HepG2 (cell line): ENCODE data around the gene CDC123.

ENCODE experiments used
- CREM ChIP-seq, 2 experiments: sonication (generic) in 1 of 2; formaldehyde crosslinking in 1 of 2; IDR thresholded peaks; 2 replicates each; pipeline versions ENCODE4 v1.4.0 to v1.6.1; 2016 to 2020; ENCODE audit warnings: antibody characterized with exemption in 1 of 2, mild to moderate bottlenecking in 1 of 2, missing genetic modification reagents in 1 of 2
- EEA1 ChIP-seq: sonication (generic); formaldehyde crosslinking; IDR thresholded peaks from 2 replicates; pipeline ENCODE4 v1.5.1; 2020; ENCODE audit warnings: mild to moderate bottlenecking, missing genetic modification reagents, borderline replicate concordance
- EP300 ChIP-seq, 3 experiments: sonication (generic) in 1 of 3; formaldehyde crosslinking in 1 of 3; IDR thresholded peaks; 2 replicates each; pipeline versions ENCODE4 v1.5.1 to v1.6.1; 2011 to 2020; ENCODE audit warnings: low read depth in 2 of 3, low read length in 2 of 3, borderline replicate concordance in 1 of 3, improper control_type of control experiment in 1 of 3, mild to moderate bottlenecking in 1 of 3, missing genetic modification reagents in 1 of 3, moderate library complexity in 1 of 3
- HCFC1 ChIP-seq: fragments of 150-350 bp; IDR thresholded peaks from 2 replicates; pipeline ENCODE4 v1.6.1; 2014; ENCODE audit warnings: low read depth, low read length
- TBP ChIP-seq: sonication (generic); formaldehyde crosslinking; IDR thresholded peaks from 2 replicates; pipeline ENCODE4 v1.5.0; 2020; ENCODE audit warnings: missing genetic modification reagents
- ZNF263 ChIP-seq: sonication (generic); formaldehyde crosslinking; IDR thresholded peaks from 2 replicates; pipeline ENCODE4 v1.4.0; 2020; ENCODE audit warnings: missing genetic modification reagents
- TF ChIP-seq, protein P1 (sequence below): sonication (generic); formaldehyde crosslinking; IDR thresholded peaks from 2 replicates; pipeline ENCODE4 v1.4.0; 2020; ENCODE audit warnings: missing genetic modification reagents, mild to moderate bottlenecking, borderline replicate concordance
- TF ChIP-seq, protein P2 (sequence below): sonication (generic); formaldehyde crosslinking; IDR thresholded peaks from 2 replicates; pipeline ENCODE4 v1.4.0; 2020; ENCODE audit warnings: missing genetic modification reagents, borderline replicate concordance
- TF ChIP-seq, protein P3 (sequence below): sonication (generic); formaldehyde crosslinking; IDR thresholded peaks from 2 replicates; pipeline ENCODE4 v1.5.0; 2020; ENCODE audit warnings: mild to moderate bottlenecking, missing genetic modification reagents, moderate library complexity
- TF ChIP-seq, protein P4 (sequence below): IDR thresholded peaks from 2 replicates; pipeline ENCODE4 v1.6.1; 2016; ENCODE audit warnings: missing biosample characterization, missing genetic modification reagents, low read depth
- TF ChIP-seq, protein P5 (sequence below): sonication (generic); formaldehyde crosslinking; IDR thresholded peaks from 2 replicates; pipeline ENCODE4 v1.4.0; 2020; ENCODE audit warnings: missing genetic modification reagents
- TF ChIP-seq, protein P6 (sequence below): sonication (generic); formaldehyde crosslinking; IDR thresholded peaks from 2 replicates; pipeline ENCODE4 v1.9.0; 2022; ENCODE audit warnings: low read depth, missing genetic modification reagents

DNA sequence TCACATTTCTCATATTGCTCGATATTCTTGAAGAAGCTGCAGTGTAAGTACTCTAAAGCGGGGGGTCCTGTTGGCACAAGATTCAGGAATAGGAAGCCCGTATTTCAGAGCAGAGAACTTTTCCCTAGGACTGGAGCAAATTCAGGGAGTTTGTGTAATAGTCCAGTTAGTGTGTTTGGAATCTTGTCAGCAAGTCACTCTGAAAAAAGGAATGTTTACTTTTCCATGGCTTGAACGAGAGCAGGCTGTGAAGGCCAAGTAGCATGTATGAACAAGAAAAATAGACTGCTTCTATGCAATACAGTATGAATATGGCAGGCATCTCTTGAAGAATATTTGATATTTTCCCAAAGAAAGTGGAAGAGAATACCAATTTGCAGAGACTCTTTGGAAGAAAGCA lies 39.8 kb downstream of the CDC123 start:
- TF ChIP-seq, protein P1, sequence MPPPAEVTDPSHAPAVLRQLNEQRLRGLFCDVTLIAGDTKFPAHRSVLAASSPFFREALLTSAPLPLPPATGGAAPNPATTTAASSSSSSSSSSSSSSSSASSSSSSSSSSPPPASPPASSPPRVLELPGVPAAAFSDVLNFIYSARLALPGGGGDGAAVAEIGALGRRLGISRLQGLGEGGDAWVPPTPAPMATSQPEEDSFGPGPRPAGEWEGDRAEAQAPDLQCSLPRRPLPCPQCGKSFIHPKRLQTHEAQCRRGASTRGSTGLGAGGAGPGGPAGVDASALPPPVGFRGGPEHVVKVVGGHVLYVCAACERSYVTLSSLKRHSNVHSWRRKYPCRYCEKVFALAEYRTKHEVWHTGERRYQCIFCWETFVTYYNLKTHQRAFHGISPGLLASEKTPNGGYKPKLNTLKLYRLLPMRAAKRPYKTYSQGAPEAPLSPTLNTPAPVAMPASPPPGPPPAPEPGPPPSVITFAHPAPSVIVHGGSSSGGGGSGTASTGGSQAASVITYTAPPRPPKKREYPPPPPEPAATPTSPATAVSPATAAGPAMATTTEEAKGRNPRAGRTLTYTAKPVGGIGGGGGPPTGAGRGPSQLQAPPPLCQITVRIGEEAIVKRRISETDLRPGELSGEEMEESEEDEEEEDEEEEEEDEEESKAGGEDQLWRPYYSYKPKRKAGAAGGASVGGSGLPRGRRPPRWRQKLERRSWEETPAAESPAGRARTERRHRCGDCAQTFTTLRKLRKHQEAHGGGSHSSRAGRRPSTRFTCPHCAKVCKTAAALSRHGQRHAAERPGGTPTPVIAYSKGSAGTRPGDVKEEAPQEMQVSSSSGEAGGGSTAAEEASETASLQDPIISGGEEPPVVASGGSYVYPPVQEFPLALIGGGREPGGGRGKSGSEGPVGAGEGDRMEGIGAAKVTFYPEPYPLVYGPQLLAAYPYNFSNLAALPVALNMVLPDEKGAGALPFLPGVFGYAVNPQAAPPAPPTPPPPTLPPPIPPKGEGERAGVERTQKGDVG = no peak
- TF ChIP-seq, protein P2, sequence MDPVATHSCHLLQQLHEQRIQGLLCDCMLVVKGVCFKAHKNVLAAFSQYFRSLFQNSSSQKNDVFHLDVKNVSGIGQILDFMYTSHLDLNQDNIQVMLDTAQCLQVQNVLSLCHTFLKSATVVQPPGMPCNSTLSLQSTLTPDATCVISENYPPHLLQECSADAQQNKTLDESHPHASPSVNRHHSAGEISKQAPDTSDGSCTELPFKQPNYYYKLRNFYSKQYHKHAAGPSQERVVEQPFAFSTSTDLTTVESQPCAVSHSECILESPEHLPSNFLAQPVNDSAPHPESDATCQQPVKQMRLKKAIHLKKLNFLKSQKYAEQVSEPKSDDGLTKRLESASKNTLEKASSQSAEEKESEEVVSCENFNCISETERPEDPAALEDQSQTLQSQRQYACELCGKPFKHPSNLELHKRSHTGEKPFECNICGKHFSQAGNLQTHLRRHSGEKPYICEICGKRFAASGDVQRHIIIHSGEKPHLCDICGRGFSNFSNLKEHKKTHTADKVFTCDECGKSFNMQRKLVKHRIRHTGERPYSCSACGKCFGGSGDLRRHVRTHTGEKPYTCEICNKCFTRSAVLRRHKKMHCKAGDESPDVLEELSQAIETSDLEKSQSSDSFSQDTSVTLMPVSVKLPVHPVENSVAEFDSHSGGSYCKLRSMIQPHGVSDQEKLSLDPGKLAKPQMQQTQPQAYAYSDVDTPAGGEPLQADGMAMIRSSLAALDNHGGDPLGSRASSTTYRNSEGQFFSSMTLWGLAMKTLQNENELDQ (CRISPR knock-in tag) = no peak
- TF ChIP-seq, protein P3, sequence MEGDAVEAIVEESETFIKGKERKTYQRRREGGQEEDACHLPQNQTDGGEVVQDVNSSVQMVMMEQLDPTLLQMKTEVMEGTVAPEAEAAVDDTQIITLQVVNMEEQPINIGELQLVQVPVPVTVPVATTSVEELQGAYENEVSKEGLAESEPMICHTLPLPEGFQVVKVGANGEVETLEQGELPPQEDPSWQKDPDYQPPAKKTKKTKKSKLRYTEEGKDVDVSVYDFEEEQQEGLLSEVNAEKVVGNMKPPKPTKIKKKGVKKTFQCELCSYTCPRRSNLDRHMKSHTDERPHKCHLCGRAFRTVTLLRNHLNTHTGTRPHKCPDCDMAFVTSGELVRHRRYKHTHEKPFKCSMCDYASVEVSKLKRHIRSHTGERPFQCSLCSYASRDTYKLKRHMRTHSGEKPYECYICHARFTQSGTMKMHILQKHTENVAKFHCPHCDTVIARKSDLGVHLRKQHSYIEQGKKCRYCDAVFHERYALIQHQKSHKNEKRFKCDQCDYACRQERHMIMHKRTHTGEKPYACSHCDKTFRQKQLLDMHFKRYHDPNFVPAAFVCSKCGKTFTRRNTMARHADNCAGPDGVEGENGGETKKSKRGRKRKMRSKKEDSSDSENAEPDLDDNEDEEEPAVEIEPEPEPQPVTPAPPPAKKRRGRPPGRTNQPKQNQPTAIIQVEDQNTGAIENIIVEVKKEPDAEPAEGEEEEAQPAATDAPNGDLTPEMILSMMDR = no peak
- no peak for TF ChIP-seq EEA1 (CRISPR knock-in tag)
- TF ChIP-seq, protein P4, sequence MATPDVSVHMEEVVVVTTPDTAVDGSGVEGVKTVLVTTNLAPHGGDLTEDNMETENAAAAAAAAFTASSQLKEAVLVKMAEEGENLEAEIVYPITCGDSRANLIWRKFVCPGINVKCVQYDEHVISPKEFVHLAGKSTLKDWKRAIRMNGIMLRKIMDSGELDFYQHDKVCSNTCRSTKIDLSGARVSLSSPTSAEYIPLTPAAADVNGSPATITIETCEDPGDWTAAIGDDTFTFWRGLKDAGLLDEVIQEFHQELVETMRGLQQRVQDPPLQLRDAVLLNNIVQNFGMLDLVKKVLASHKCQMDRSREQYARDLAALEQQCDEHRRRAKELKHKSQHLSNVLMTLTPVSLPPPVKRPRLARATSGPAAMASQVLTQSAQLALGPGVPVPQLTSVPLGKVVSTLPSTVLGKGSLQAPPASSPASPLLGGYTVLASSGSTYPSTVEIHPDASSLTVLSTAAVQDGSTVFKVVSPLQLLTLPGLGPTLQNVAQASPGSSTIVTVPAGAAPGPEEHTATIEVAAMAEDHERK = no peak
- TF ChIP-seq HCFC1 = no peak
- peak in 1 of 2 experiments; percentile 25; a peak in 1 of 4 replicates for TF ChIP-seq EP300 (IDR thresholded peaks at IDR 0.05; ENCODE audit: low read depth in 2 of 2, low read length in 2 of 2)
- no peak; the same call in 1 of the 2 replicates for TF ChIP-seq EP300 (CRISPR knock-in tag; IDR thresholded peaks at IDR 0.05; ENCODE audit: borderline replicate concordance)
- TF ChIP-seq, protein P5, sequence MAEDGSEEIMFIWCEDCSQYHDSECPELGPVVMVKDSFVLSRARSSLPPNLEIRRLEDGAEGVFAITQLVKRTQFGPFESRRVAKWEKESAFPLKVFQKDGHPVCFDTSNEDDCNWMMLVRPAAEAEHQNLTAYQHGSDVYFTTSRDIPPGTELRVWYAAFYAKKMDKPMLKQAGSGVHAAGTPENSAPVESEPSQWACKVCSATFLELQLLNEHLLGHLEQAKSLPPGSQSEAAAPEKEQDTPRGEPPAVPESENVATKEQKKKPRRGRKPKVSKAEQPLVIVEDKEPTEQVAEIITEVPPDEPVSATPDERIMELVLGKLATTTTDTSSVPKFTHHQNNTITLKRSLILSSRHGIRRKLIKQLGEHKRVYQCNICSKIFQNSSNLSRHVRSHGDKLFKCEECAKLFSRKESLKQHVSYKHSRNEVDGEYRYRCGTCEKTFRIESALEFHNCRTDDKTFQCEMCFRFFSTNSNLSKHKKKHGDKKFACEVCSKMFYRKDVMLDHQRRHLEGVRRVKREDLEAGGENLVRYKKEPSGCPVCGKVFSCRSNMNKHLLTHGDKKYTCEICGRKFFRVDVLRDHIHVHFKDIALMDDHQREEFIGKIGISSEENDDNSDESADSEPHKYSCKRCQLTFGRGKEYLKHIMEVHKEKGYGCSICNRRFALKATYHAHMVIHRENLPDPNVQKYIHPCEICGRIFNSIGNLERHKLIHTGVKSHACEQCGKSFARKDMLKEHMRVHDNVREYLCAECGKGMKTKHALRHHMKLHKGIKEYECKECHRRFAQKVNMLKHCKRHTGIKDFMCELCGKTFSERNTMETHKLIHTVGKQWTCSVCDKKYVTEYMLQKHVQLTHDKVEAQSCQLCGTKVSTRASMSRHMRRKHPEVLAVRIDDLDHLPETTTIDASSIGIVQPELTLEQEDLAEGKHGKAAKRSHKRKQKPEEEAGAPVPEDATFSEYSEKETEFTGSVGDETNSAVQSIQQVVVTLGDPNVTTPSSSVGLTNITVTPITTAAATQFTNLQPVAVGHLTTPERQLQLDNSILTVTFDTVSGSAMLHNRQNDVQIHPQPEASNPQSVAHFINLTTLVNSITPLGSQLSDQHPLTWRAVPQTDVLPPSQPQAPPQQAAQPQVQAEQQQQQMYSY = no peak
- no peak for TF ChIP-seq TBP (CRISPR knock-in tag)
- TF ChIP-seq CREM (IDR thresholded peaks at IDR 0.05) = no peak
- TF ChIP-seq CREM (CRISPR knock-in tag; IDR thresholded peaks at IDR 0.05) = no peak
- TF ChIP-seq ZNF263 (CRISPR knock-in tag) = no peak
- TF ChIP-seq, protein P6, sequence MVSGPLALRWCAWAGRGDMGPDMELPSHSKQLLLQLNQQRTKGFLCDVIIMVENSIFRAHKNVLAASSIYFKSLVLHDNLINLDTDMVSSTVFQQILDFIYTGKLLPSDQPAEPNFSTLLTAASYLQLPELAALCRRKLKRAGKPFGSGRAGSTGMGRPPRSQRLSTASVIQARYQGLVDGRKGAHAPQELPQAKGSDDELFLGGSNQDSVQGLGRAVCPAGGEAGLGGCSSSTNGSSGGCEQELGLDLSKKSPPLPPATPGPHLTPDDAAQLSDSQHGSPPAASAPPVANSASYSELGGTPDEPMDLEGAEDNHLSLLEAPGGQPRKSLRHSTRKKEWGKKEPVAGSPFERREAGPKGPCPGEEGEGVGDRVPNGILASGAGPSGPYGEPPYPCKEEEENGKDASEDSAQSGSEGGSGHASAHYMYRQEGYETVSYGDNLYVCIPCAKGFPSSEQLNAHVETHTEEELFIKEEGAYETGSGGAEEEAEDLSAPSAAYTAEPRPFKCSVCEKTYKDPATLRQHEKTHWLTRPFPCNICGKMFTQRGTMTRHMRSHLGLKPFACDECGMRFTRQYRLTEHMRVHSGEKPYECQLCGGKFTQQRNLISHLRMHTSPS (CRISPR knock-in tag) = no peak
